Activated CD4-positive, alpha-beta T cell treated with anti-CD3 and anti-CD28 coated beads, Interleukin-2, amount 50 U/mL, for 1 hour (primary cell): ENCODE data around the gene TSPAN11.
A peak's percentile ranks its signal among the peaks of the same experiment; 100 is the strongest.

Source experiments
- DNase-seq: peaks from one replicate; pipeline ENCODE4 v3.0.0-alpha.2; 2020

Gene TSPAN11

GRCh38 chr12:30980955-30981662 lies 54.6 kb downstream of the TSPAN11 start:
- no peak for DNase-seq

GRCh38 chr12:30982413-30982812 lies 55.9 kb downstream of the TSPAN11 start:
- DNase-seq = no peak

GRCh38 chr12:30985814-30986452 lies 59.4 kb downstream of the TSPAN11 start:
- peak; percentile 6 for DNase-seq

GRCh38 chr12:30988086-30988485 lies 61.5 kb downstream of the TSPAN11 start:
- no peak for DNase-seq

GRCh38 chr12:30988646-30989286 lies 62.2 kb downstream of the TSPAN11 start:
- DNase-seq = no peak

- DNase-seq = no peak
Measured at GRCh38 chr12:30989754-30990153, 63.2 kb downstream of the TSPAN11 start.

GRCh38 chr12:30990316-30990715 lies 63.8 kb downstream of the TSPAN11 start:
- no peak for DNase-seq

- DNase-seq = no peak
Measured at GRCh38 chr12:30990776-30991175, 64.2 kb downstream of the TSPAN11 start.

GRCh38 chr12:30991466-30991865 lies 64.9 kb downstream of the TSPAN11 start:
- no peak for DNase-seq

GRCh38 chr12:30992381-30992780 lies 65.8 kb downstream of the TSPAN11 start:
- no peak for DNase-seq

- DNase-seq = no peak
Measured at GRCh38 chr12:30993766-30994165, 67.2 kb downstream of the TSPAN11 start.

GRCh38 chr12:30994274-30994673 lies 67.7 kb downstream of the TSPAN11 start:
- no peak for DNase-seq

GRCh38 chr12:30996255-30996654 lies 69.7 kb downstream of the TSPAN11 start:
- no peak for DNase-seq

GRCh38 chr12:30996752-30997151 lies 70.2 kb downstream of the TSPAN11 start:
- DNase-seq = no peak

GRCh38 chr12:30997685-30998440 lies 71.3 kb downstream of the TSPAN11 start:
- no peak for DNase-seq

- DNase-seq = no peak
Measured at GRCh38 chr12:30999011-30999410, 72.5 kb downstream of the TSPAN11 start.

- DNase-seq = no peak
Measured at GRCh38 chr12:30999723-31000122, 73.2 kb downstream of the TSPAN11 start.

GRCh38 chr12:31000751-31001150 lies 74.2 kb downstream of the TSPAN11 start:
- no peak for DNase-seq

- DNase-seq = no peak
Measured at GRCh38 chr12:31001581-31002360, 75.2 kb downstream of the TSPAN11 start.

- no peak for DNase-seq
Measured at GRCh38 chr12:31002361-31002725, 75.8 kb downstream of the TSPAN11 start.

- DNase-seq = no peak
Measured at GRCh38 chr12:31002999-31003398, 76.5 kb downstream of the TSPAN11 start.

- DNase-seq = no peak
Measured at GRCh38 chr12:31003861-31004640, 77.5 kb downstream of the TSPAN11 start.
